GM23338 (cell line): Measurements from ENCODE around the gene PIP5K1A. TPM values are rescaled to one million over a fixed set of nuclear protein-coding genes. Genes with fewer than 3 reads are reported as not detected.

Experiments
- ATAC-seq: fragments of 200-7000 bp; cut with Tn5 transposase; 3 replicates; pipeline ENCODE4 v1.9.1; 2020
- DNase-seq: peaks from one replicate; pipeline ENCODE4 v3.0.0-alpha.2; 2015; ENCODE audit warnings: low spot score
- H2AFZ ChIP-seq: fragments of 200-600 bp; sonication (generic); 2 replicates; pipeline ENCODE4 v1.8.0; 2016; ENCODE audit warnings: antibody characterized with exemption, mild to moderate bottlenecking, moderate library complexity
- H3F3A ChIP-seq: fragments of 200-600 bp; sonication (generic); replicated peaks from 2 replicates; pipeline ENCODE4 v1.8.0; 2017; ENCODE audit warnings: antibody characterized with exemption, mixed run types, low read depth
- H3K27ac ChIP-seq: fragments of 200-600 bp; sonication (generic); 2 replicates; pipeline ENCODE4 v1.6.1; 2016; ENCODE audit warnings: low read depth
- H3K27me3 ChIP-seq: fragments of 200-600 bp; sonication (generic); 2 replicates; pipeline ENCODE4 v1.8.0; 2016; ENCODE audit warnings: mild to moderate bottlenecking, mixed run types, moderate library complexity; ENCODE audit not compliant: insufficient read depth
- H3K36me3 ChIP-seq: fragments of 200-600 bp; sonication (generic); 2 replicates; pipeline ENCODE4 v1.8.0; 2016; ENCODE audit warnings: mild to moderate bottlenecking; ENCODE audit not compliant: insufficient read depth
- H3K4me1 ChIP-seq: fragments of 200-600 bp; sonication (generic); 2 replicates; pipeline ENCODE4 v1.8.0; 2016; ENCODE audit warnings: mild to moderate bottlenecking, moderate library complexity; ENCODE audit not compliant: insufficient read depth
- H3K4me2 ChIP-seq: fragments of 200-600 bp; sonication (generic); 2 replicates; pipeline ENCODE4 v1.7.1; 2017; ENCODE audit warnings: mixed run types
- H3K4me3 ChIP-seq: fragments of 200-600 bp; sonication (generic); 2 replicates; pipeline ENCODE4 v1.6.1; 2016; ENCODE audit warnings: mixed run types
- H3K79me2 ChIP-seq: fragments of 200-600 bp; sonication (generic); replicated peaks from 2 replicates; pipeline ENCODE4 v1.8.0; 2017; ENCODE audit warnings: mild to moderate bottlenecking; ENCODE audit not compliant: insufficient read depth
- H3K9me2 ChIP-seq: fragments of 200-600 bp; sonication (generic); 2 replicates; pipeline ENCODE4 v1.8.0; 2017; ENCODE audit not compliant: insufficient read depth
- H4K20me1 ChIP-seq: fragments of 200-600 bp; sonication (generic); replicated peaks from 2 replicates; pipeline ENCODE4 v1.8.0; 2017; ENCODE audit warnings: mild to moderate bottlenecking; ENCODE audit not compliant: insufficient read depth
- H3K27ac Mint-ChIP-seq: 2 replicates; pipeline ENCODE4 v1.8.0; 2020; ENCODE audit warnings: inconsistent platforms, mild to moderate bottlenecking, moderate library complexity, mixed read lengths
- H3K27me3 Mint-ChIP-seq: 3 replicates; pipeline ENCODE4 v1.8.0; 2022; ENCODE audit warnings: low read depth, mild to moderate bottlenecking, moderate library complexity, mixed read lengths, inconsistent platforms; ENCODE audit not compliant: insufficient read depth, poor library complexity
- H3K36me3 Mint-ChIP-seq: 3 replicates; pipeline ENCODE4 v1.8.0; 2021; ENCODE audit warnings: low read depth, mild to moderate bottlenecking, inconsistent platforms, moderate library complexity, mixed read lengths
- H3K4me1 Mint-ChIP-seq: 3 replicates; pipeline ENCODE4 v1.8.0; 2020; ENCODE audit warnings: mild to moderate bottlenecking, inconsistent platforms, mixed read lengths
- H3K4me3 Mint-ChIP-seq: 3 replicates; pipeline ENCODE4 v1.8.0; 2021; ENCODE audit warnings: moderate library complexity, mild to moderate bottlenecking, inconsistent platforms, mixed read lengths
- H3K9me3 Mint-ChIP-seq: 3 replicates; pipeline ENCODE4 v1.8.0; 2020; ENCODE audit warnings: moderate library complexity, mild to moderate bottlenecking, inconsistent platforms, mixed read lengths
- ETS1 ChIP-seq: IDR thresholded peaks from 2 replicates; pipeline ENCODE4 v1.6.1; 2016; ENCODE audit warnings: antibody characterized with exemption
- EZH2 ChIP-seq: fragments of 200-600 bp; sonication (generic); IDR thresholded peaks from one replicate; pipeline ENCODE4 v1.8.0; 2017; ENCODE audit warnings: antibody characterized with exemption, mild to moderate bottlenecking, low read depth; ENCODE audit not compliant: unreplicated experiment
- EZH2phosphoT487 ChIP-seq: fragments of 200-600 bp; sonication (generic); IDR thresholded peaks from one replicate; pipeline ENCODE4 v1.8.1; 2018; ENCODE audit warnings: antibody characterized with exemption; ENCODE audit not compliant: unreplicated experiment
- JUNB ChIP-seq: IDR thresholded peaks from one replicate; pipeline ENCODE4 v1.6.1; 2016; ENCODE audit warnings: antibody characterized with exemption; ENCODE audit not compliant: unreplicated experiment
- NANOG ChIP-seq: IDR thresholded peaks from 2 replicates; pipeline ENCODE4 v1.6.1; 2016; ENCODE audit warnings: antibody characterized with exemption, borderline replicate concordance
- STAT1 ChIP-seq: IDR thresholded peaks from one replicate; pipeline ENCODE4 v1.6.1; 2016; ENCODE audit warnings: antibody characterized with exemption; ENCODE audit not compliant: unreplicated experiment
- ZNF114 ChIP-seq: fragments of 250-450 bp; sonication (Bioruptor Pico); IDR thresholded peaks from 2 replicates; pipeline ENCODE4 v1.5.0; 2020; ENCODE audit warnings: mild to moderate bottlenecking, moderate library complexity
- ZNF331 ChIP-seq: fragments of 250-450 bp; sonication (Bioruptor Pico); IDR thresholded peaks from 2 replicates; pipeline ENCODE4 v1.5.0; 2020; ENCODE audit warnings: low read depth, mild to moderate bottlenecking, moderate library complexity
- polyA plus RNA-seq: library from polyadenylated mRNA; unstranded; fragments of >200 nt; fragmentation: Nextera tagmentation; extraction: Ambion mirVana; gene quantifications from 2 replicates; pipeline ENCODE4 v1.2.1, GENCODE V29; 2016
- total RNA-seq: library from RNA; depleted of rRNA; stranded (reverse); fragments of >200 nt; shearing (Covaris generic); gene quantifications from 2 replicates; pipeline ENCODE4 v1.2.3, GENCODE V29; 2014
- TF ChIP-seq, protein P1 (sequence below): IDR thresholded peaks from one replicate; pipeline ENCODE4 v1.6.1; 2018; ENCODE audit warnings: antibody characterized with exemption; ENCODE audit not compliant: unreplicated experiment

PIP5K1A gene
- total and polyA plus RNA-seq, 2 experiments from 2014 or later: 23.2 to 63.3 TPM

DNA sequence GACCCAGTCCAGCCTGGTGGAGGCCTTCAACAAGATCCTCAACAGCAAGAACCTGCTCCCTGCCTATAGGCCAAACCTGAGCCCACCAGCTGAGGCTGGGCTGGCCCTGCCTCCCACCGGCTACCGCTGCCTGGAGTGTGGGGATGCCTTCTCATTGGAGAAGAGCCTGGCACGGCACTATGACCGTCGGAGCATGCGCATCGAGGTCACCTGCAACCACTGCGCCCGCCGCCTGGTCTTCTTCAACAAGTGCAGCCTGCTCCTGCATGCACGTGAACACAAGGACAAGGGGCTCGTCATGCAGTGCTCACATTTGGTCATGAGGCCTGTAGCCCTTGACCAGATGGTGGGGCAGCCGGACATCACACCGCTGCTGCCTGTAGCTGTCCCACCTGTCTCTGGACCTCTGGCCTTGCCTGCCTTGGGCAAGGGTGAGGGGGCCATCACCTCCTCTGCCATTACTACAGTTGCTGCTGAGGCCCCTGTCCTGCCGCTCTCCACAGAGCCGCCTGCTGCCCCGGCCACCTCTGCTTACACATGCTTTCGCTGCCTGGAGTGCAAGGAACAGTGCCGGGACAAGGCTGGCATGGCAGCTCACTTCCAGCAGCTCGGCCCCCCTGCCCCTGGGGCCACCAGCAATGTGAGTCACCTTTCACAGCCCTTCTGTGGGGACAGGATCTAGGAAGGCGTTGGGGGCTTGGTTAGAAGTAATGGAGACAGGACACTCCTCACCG lies 89.6 kb downstream of the PIP5K1A start:
- Mint-ChIP-seq H3K27ac (no peak overlapping the region), H3K27me3 (peaks cover 20% of the 10 kb centered on the region), H3K9me3 (no peaks in the 10 kb centered on the region; the same call in 2 of the 3 replicates), H3K36me3 (peaks cover 79% of the 10 kb centered on the region), H3K4me3 (no peak overlapping the region), H3K4me1 (peaks cover 33% of the 10 kb centered on the region)
- no peak for TF ChIP-seq NANOG
- TF ChIP-seq, protein P1, sequence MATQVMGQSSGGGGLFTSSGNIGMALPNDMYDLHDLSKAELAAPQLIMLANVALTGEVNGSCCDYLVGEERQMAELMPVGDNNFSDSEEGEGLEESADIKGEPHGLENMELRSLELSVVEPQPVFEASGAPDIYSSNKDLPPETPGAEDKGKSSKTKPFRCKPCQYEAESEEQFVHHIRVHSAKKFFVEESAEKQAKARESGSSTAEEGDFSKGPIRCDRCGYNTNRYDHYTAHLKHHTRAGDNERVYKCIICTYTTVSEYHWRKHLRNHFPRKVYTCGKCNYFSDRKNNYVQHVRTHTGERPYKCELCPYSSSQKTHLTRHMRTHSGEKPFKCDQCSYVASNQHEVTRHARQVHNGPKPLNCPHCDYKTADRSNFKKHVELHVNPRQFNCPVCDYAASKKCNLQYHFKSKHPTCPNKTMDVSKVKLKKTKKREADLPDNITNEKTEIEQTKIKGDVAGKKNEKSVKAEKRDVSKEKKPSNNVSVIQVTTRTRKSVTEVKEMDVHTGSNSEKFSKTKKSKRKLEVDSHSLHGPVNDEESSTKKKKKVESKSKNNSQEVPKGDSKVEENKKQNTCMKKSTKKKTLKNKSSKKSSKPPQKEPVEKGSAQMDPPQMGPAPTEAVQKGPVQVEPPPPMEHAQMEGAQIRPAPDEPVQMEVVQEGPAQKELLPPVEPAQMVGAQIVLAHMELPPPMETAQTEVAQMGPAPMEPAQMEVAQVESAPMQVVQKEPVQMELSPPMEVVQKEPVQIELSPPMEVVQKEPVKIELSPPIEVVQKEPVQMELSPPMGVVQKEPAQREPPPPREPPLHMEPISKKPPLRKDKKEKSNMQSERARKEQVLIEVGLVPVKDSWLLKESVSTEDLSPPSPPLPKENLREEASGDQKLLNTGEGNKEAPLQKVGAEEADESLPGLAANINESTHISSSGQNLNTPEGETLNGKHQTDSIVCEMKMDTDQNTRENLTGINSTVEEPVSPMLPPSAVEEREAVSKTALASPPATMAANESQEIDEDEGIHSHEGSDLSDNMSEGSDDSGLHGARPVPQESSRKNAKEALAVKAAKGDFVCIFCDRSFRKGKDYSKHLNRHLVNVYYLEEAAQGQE: no peak
- no peak for TF ChIP-seq EZH2phosphoT487
- TF ChIP-seq JUNB: no peak
- no peak for TF ChIP-seq ZNF331
- TF ChIP-seq STAT1: no peak
- TF ChIP-seq ETS1: no peak
- no peak for TF ChIP-seq EZH2
- no peak overlapping the region for H2AFZ ChIP-seq
- H3K27ac ChIP-seq: no peak overlapping the region
- no peak for DNase-seq
- H3K4me1 ChIP-seq: peaks cover 17% of the 10 kb centered on the region; the same call in 1 of the 2 replicates
- no peaks in the 10 kb centered on the region for H3K27me3 ChIP-seq
- H3K36me3 ChIP-seq: peaks cover 13% of the 10 kb centered on the region; the same call in 1 of the 2 replicates
- no peak for ATAC-seq
- H3K4me3 ChIP-seq: no peak overlapping the region
- peaks cover 8% of the 10 kb centered on the region; the same call in 1 of the 2 replicates for H3K9me2 ChIP-seq
- peaks cover 32% of the 10 kb centered on the region for H3K79me2 ChIP-seq
- peaks cover 14% of the 10 kb centered on the region; the same call in 1 of the 2 replicates for H4K20me1 ChIP-seq
- H3F3A ChIP-seq: 0 out of 2 replicates have a peak, but pooled peaks cover 14% of the 10 kb centered on the region
- no peak overlapping the region for H3K4me2 ChIP-seq

GRCh38 chr1:151288502-151288901 lies 90.2 kb downstream of the PIP5K1A start:
- H3K36me3 ChIP-seq: peaks cover 13% of the 10 kb centered on the region; the same call in 1 of the 2 replicates
- Mint-ChIP-seq H3K4me1 (peaks cover 33% of the 10 kb centered on the region), H3K27me3 (peaks cover 18% of the 10 kb centered on the region), H3K9me3 (no peaks in the 10 kb centered on the region; the same call in 2 of the 3 replicates), H3K27ac (no peak overlapping the region), H3K36me3 (peaks cover 83% of the 10 kb centered on the region), H3K4me3 (no peak overlapping the region; the same call in 2 of the 3 replicates)
- ATAC-seq: no peak
- peaks cover 14% of the 10 kb centered on the region; the same call in 1 of the 2 replicates for H4K20me1 ChIP-seq
- H2AFZ ChIP-seq: no peak overlapping the region
- H3K4me3 ChIP-seq: no peak overlapping the region
- no peak overlapping the region for H3K4me2 ChIP-seq
- H3K4me1 ChIP-seq: peaks cover 15% of the 10 kb centered on the region; the same call in 1 of the 2 replicates
- H3K9me2 ChIP-seq: peaks cover 10% of the 10 kb centered on the region; the same call in 1 of the 2 replicates
- H3K27me3 ChIP-seq: no peaks in the 10 kb centered on the region
- no peak overlapping the region for H3K27ac ChIP-seq
- 0 out of 2 replicates have a peak, but pooled peaks cover 10% of the 10 kb centered on the region for H3F3A ChIP-seq
- no peak for DNase-seq
- peaks cover 27% of the 10 kb centered on the region for H3K79me2 ChIP-seq
- TF ChIP-seq JUNB (no peak), ETS1 (no peak), ZNF114 (CRISPR knock-in tag) (no peak)
